Heart left ventricle (tissue), 16 donors: ENCODE results near the gene MCHR1. TPM values are rescaled to one million over a fixed set of nuclear protein-coding genes. Genes with fewer than 3 reads are reported as not detected.

Experiments used
- ATAC-seq, 4 donors: fragments of 200-7000 bp; cut with Tn5 transposase; one replicate each; pipeline ENCODE4 v1.9.1; 2020 to 2022; ENCODE audit warnings: moderate library complexity in 4 of 4, mild to moderate bottlenecking in 3 of 4, moderate number of reproducible peaks in 1 of 4
- DNase-seq, 5 donors: peaks; one replicate each; pipeline ENCODE4 v3.0.0-alpha.2; 2020
- H3K27ac ChIP-seq, 12 donors: fragments of 200-600 bp; sonication (generic) in 4 of 12; one replicate each; pipeline versions ENCODE4 v1.5.0 to v1.8.0; 2016 to 2022; ENCODE audit warnings: mild to moderate bottlenecking in 2 of 12
- H3K27me3 ChIP-seq, 9 donors: fragments of 200-600 bp; sonication (generic) in 2 of 9; one replicate each; pipeline versions ENCODE4 v1.5.1 to v1.8.0; 2016 to 2022; ENCODE audit warnings: mild to moderate bottlenecking in 3 of 9
- H3K36me3 ChIP-seq, 9 donors: fragments of 200-600 bp; sonication (generic) in 2 of 9; one replicate each; pipeline versions ENCODE4 v1.5.0 to v1.8.0; 2018 to 2022; ENCODE audit warnings: mild to moderate bottlenecking in 2 of 9
- H3K4me1 ChIP-seq, 12 donors: fragments of 200-600 bp; sonication (generic) in 4 of 12; one replicate each; pipeline versions ENCODE4 v1.5.0 to v1.8.0; 2016 to 2022; ENCODE audit warnings: mild to moderate bottlenecking in 3 of 12
- H3K4me3 ChIP-seq, 12 donors: fragments of 200-600 bp; sonication (generic) in 4 of 12; one replicate each; pipeline versions ENCODE4 v1.5.0 to v1.8.0; 2017 to 2022; ENCODE audit warnings: mild to moderate bottlenecking in 9 of 12, moderate library complexity in 4 of 12
- H3K9me3 ChIP-seq, 12 donors: fragments of 200-600 bp; sonication (generic) in 4 of 12; one replicate each; pipeline versions ENCODE4 v1.5.0 to v1.8.0; 2016 to 2022; ENCODE audit warnings: mild to moderate bottlenecking in 1 of 12
- CTCF ChIP-seq, 12 donors: fragments of 200-600 bp; sonication (generic) in 4 of 12; IDR thresholded peaks; one replicate each; pipeline versions ENCODE4 v1.5.0 to v1.8.0; 2018 to 2022; ENCODE audit warnings: antibody characterized with exemption in 12 of 12, mild to moderate bottlenecking in 5 of 12
- POLR2A ChIP-seq, 2 donors: fragments of 450-650 bp; IDR thresholded peaks; one replicate each; pipeline ENCODE4 v1.6.1; 2017; ENCODE audit warnings: antibody characterized with exemption in 2 of 2, mild to moderate bottlenecking in 2 of 2, moderate library complexity in 2 of 2
- WGBS, 4 donors: extraction: QIAGEN DNeasy Blood & Tissue Kit in 2 of 4; methylation state at CpG; one replicate each; pipeline versions ENCODE4 v1.1.5 to v1.1.7; 2013 to 2018; 5-methylcytosine and 5-hydroxymethylcytosine counted together
- intact Hi-C, 10 donors: fragments of 100-400 bp; cut with DNase I; formaldehyde crosslinking; loops; one replicate each; pipeline versions ENCODE4 v1.11.1 to v1.14.2; 2022
- polyA plus RNA-seq, 2 donors: library from polyadenylated mRNA; stranded (reverse); fragments of 200-250 nt; gene quantifications; one replicate each; pipeline ENCODE4 v1.2.3, GENCODE V29; 2013
- total RNA-seq, 9 donors: library from RNA; depleted of rRNA in 2 of 9; stranded (reverse); fragments of >200 nt in 2 of 9; fragmentation: NEBNext Ultra II Directional in 3 of 9; extraction: Animal tissue kit (Norgen Biotek cat#: 25700) in 3 of 9; gene quantifications; one replicate each; pipeline versions ENCODE4 v1.1.0 to v1.2.4, GENCODE V29; 2016 to 2023
- donor health status: ischemic (EF 13 %, LVEDD 7.1; RV severe dilation, severe dysfunction).
- donor health status: healthy with polysubstance abuse.
- donor health status: DM: no; HTN: yes; CAD: no.
- donor health status: DM: no; HTN: no; CAD: no.
- donor health status: ischemic (EF 25% LVEDD 6.9; RV normal size, moderate dysfunction).
- donor health status: ischemic (EF 25% LVEDD 5.7; RV mildly dilated, moderate dysfunction).
- donor health status: healthy.
- donor health status: DM: yes; HTN: yes; CAD: no.
- donor health status: ischemic (EF 35%, LVEDD 5.7; RV mildly dilated, moderate dysfunction).
- donor health status: nonischemic (EF 11% LVEDD 7.7; RV severe dilation, severe dysfunction).
- donor health status: DM: yes; HTN: yes; CAD: no.
- donor health status: PGD.
- donor health status: ischemic (EF 29% LVEDD 5.4; RV normal size, mild dysfunction).
- donor health status: nonischemic (EF 23%, LVEDD 6.1; RV moderate dilation, normal function).

MCHR1 gene
- total and polyA plus RNA-seq, 11 donors, result 0.09 to 0.96 (median 0.35) TPM; not detected in 4

- Histone ChIP-seq H3K4me3 (peak overlapping the region in 10 of 12 donors; percentile 77 to 99 (median 94)), H3K27ac (peak overlapping the region in 7 of 12 donors; percentile 2 to 93 (median 86)), H3K27me3 (no peaks in the 10 kb centered on the region), H3K4me1 (peaks cover 0 to 64% (median 26%) of the 10 kb centered on the region in 12 donors), H3K9me3 (no peaks in the 10 kb centered on the region), H3K36me3 (no peaks in the 10 kb centered on the region)
- WGBS, 4 donors, result 60 to 67% (median 65%) methylated on average over 11 of the region's 11 CpGs
- intact Hi-C loops, result no loop called here
- DNase-seq (no peak), ATAC-seq (no peak)
- TF ChIP-seq CTCF (IDR thresholded peaks at IDR 0.05), result no peak
- no peak for TF ChIP-seq POLR2A (IDR thresholded peaks at IDR 0.05)
Observed at GRCh38 chr22:40634119-40634903, 45.0 kb upstream of the MCHR1 start.

GRCh38 chr22:40635043-40635939, 44.0 kb upstream of the MCHR1 start:
- peak overlapping the region; percentile 2 to 95 (median 90) for H3K27ac ChIP-seq
- intact Hi-C loops, result loop anchor here in 3 of 10 donors (5.0 kb wide), 5 partner anchors 38 to 1103 kb away; partner anchors contain the start of gene RPS19BP1 (in 1 of the 3)
- H3K27me3 ChIP-seq, result no peaks in the 10 kb centered on the region
- WGBS, 4 donors, result 17 to 25% (median 22%) methylated on average over 21 of the region's 21 CpGs
- no peak for ATAC-seq
- H3K36me3 ChIP-seq, result no peaks in the 10 kb centered on the region
- peaks cover 0 to 56% (median 26%) of the 10 kb centered on the region in 12 donors for H3K4me1 ChIP-seq
- peak overlapping the region; percentile 73 to 99 (median 92) for H3K4me3 ChIP-seq
- TF ChIP-seq POLR2A (IDR thresholded peaks at IDR 0.05) (no peak), CTCF (IDR thresholded peaks at IDR 0.05) (no peak)
- peak in 2 of 5 donors; percentile 40 to 43 for DNase-seq
- no peaks in the 10 kb centered on the region for H3K9me3 ChIP-seq

- Histone ChIP-seq H3K27ac (peak overlapping the region; percentile 73 to 95 (median 90)), H3K9me3 (no peaks in the 10 kb centered on the region), H3K27me3 (no peaks in the 10 kb centered on the region), H3K4me3 (peak overlapping the region; percentile 73 to 99 (median 92)), H3K4me1 (peaks cover 0 to 52% (median 26%) of the 10 kb centered on the region in 12 donors), H3K36me3 (no peaks in the 10 kb centered on the region)
- intact Hi-C loops, result loop anchor here in 3 of 10 donors (5.0 kb wide), 5 partner anchors 39 to 1104 kb away; partner anchors contain the start of gene RPS19BP1 (in 1 of the 3)
- WGBS, 4 donors, result 0 to 1% (median 1%) methylated on average over 1 to 31 of the region's 31 CpGs
- TF ChIP-seq CTCF (IDR thresholded peaks at IDR 0.05) (no peak), POLR2A (IDR thresholded peaks at IDR 0.05) (no peak)
- DNase-seq (peak in 2 of 5 donors; percentile 25 to 34), ATAC-seq (peak in 2 of 4 donors; percentile 11 to 13)
Observed at GRCh38 chr22:40635940-40636379, 43.3 kb upstream of the MCHR1 start.
